BJ (cell line): ENCODE measurements around the gene CMPK1. TPM values are rescaled to one million over a fixed set of nuclear protein-coding genes. Genes with fewer than 3 reads are reported as not detected.
A peak's percentile ranks its signal among the peaks of the same experiment; 100 is the strongest.

Source experiments
- CTCF ChIA-PET: fragments of 350-600 bp; formaldehyde crosslinking; extraction: SDS; loops from one replicate; lab custom pipeline; 2021; ENCODE audit warnings: antibody characterized with exemption, inconsistent platforms; lab: Yijun Ruan, JAX
- POLR2A ChIA-PET: fragments of 300-600 bp; sonication (Branson Sonifier 250); formaldehyde crosslinking; extraction: SDS; loops from one replicate; lab custom pipeline; 2021; ENCODE audit warnings: antibody characterized with exemption; lab: Charles Lee
- DNase-seq: peaks from one replicate; pipeline ENCODE4 v3.0.0-alpha.2; 2011; ENCODE audit warnings: low read depth
- H3K27me3 ChIP-seq: 2 replicates; pipeline ENCODE4 v1.6.0; 2011; ENCODE audit warnings: low read length; ENCODE audit not compliant: control insufficient read depth, insufficient read depth
- H3K36me3 ChIP-seq: 2 replicates; pipeline ENCODE4 v1.5.1; 2011; ENCODE audit warnings: low read length; ENCODE audit not compliant: control insufficient read depth, insufficient read depth
- H3K4me3 ChIP-seq: 2 replicates; pipeline ENCODE4 v1.5.1; 2011; ENCODE audit warnings: low read depth, mild to moderate bottlenecking, control low read depth, low read length
- polyA plus RNA-seq: library from polyadenylated mRNA; depleted of rRNA; stranded (reverse); fragments of >200 nt; gene quantifications from 2 replicates; pipeline ENCODE4 v1.2.3, GENCODE V29; 2011; rRNA removed
- TF ChIP-seq, protein P1 (sequence below): IDR thresholded peaks from 2 replicates; pipeline ENCODE4 v1.5.1; 2011; ENCODE audit warnings: low read depth, mild to moderate bottlenecking, control low read depth, inconsistent platforms, low read length, moderate library complexity; ENCODE audit not compliant: insufficient read depth

CMPK1 gene
- polyA plus RNA-seq, 1 experiment, result 22.5 TPM

- no peak for DNase-seq
- no peak overlapping the region for H3K4me3 ChIP-seq
- TF ChIP-seq, protein P1, sequence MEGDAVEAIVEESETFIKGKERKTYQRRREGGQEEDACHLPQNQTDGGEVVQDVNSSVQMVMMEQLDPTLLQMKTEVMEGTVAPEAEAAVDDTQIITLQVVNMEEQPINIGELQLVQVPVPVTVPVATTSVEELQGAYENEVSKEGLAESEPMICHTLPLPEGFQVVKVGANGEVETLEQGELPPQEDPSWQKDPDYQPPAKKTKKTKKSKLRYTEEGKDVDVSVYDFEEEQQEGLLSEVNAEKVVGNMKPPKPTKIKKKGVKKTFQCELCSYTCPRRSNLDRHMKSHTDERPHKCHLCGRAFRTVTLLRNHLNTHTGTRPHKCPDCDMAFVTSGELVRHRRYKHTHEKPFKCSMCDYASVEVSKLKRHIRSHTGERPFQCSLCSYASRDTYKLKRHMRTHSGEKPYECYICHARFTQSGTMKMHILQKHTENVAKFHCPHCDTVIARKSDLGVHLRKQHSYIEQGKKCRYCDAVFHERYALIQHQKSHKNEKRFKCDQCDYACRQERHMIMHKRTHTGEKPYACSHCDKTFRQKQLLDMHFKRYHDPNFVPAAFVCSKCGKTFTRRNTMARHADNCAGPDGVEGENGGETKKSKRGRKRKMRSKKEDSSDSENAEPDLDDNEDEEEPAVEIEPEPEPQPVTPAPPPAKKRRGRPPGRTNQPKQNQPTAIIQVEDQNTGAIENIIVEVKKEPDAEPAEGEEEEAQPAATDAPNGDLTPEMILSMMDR, result no peak
- CTCF ChIA-PET, result interaction anchor here (0.7 to 3.1 kb wide), 9 partner anchors 12 to 246 kb away, joined by 3 to 15 read pairs (median 3); no protein-coding TSS in a partner anchor
- H3K27me3 ChIP-seq, result 0 out of 2 replicates have a peak, but pooled peaks cover 1% of the 10 kb centered on the region
- H3K36me3 ChIP-seq, result no peaks in the 10 kb centered on the region
- POLR2A ChIA-PET, result no interaction called here
Observed at GRCh38 chr1:47420547-47420946, 87.0 kb downstream of the CMPK1 start.

- Histone ChIP-seq H3K4me3 (no peak overlapping the region), H3K36me3 (no peaks in the 10 kb centered on the region), H3K27me3 (no peaks in the 10 kb centered on the region)
- DNase-seq, result no peak
- CTCF ChIA-PET, result interaction anchor here (0.7 to 3.7 kb wide), 20 partner anchors 9 to 801 kb away, joined by 3 to 57 read pairs (median 5); partner anchors contain the start of genes FOXD2 and STIL
- TF ChIP-seq, protein P1, result no peak
- POLR2A ChIA-PET, result no interaction called here
Observed at GRCh38 chr1:47423872-47424271, 90.3 kb downstream of the CMPK1 start.

GRCh38 chr1:47424336-47424982, 90.9 kb downstream of the CMPK1 start:
- ChIA-PET POLR2A (no interaction called here), CTCF (interaction anchor here (0.6 to 3.7 kb wide), 20 partner anchors 8 to 613 kb away, joined by 3 to 57 read pairs (median 5); partner anchors contain the start of gene FOXD2)
- H3K4me3 ChIP-seq, result no peak overlapping the region
- no peaks in the 10 kb centered on the region for H3K27me3 ChIP-seq
- TF ChIP-seq, protein P1, result peak; percentile 90
- H3K36me3 ChIP-seq, result no peaks in the 10 kb centered on the region
- DNase-seq, result no peak

Other genes starting within 250 kb of the CMPK1 start
- gene CYP4A22, start 196.3 kb upstream of the CMPK1 start, polyA plus RNA-seq, result not detected in 2 replicates
- not detected in 2 replicates for gene PDZK1IP1, start 143.8 kb upstream of the CMPK1 start, polyA plus RNA-seq
- gene TAL1, start 101.6 kb upstream of the CMPK1 start, polyA plus RNA-seq, result not detected in 2 replicates
- gene STIL, start 19.6 kb upstream of the CMPK1 start, polyA plus RNA-seq, result 6.3 and 10.0 TPM in 2 replicates
- gene FOXE3, start 82.5 kb downstream of the CMPK1 start, polyA plus RNA-seq, result 0.04 TPM in 1 of 2 replicates, not detected in the other
- 0.07 and 0.09 TPM in 2 replicates for gene FOXD2, start 104.3 kb downstream of the CMPK1 start, polyA plus RNA-seq